GM12801 (cell line): ENCODE results near the gene NGB.

Source experiments
- CTCF ChIP-seq: IDR thresholded peaks from one replicate; pipeline ENCODE4 v1.5.1; 2011; ENCODE audit warnings: control low read depth; ENCODE audit not compliant: insufficient read length; ENCODE audit errors: extremely low read depth

Gene NGB

GRCh38 chr14:77305696-77306095 lies 34.7 kb upstream of the NGB start:
- TF ChIP-seq CTCF = no peak

GRCh38 chr14:77303417-77304156 lies 32.6 kb upstream of the NGB start:
- no peak for TF ChIP-seq CTCF

GRCh38 chr14:77302926-77303325 lies 31.9 kb upstream of the NGB start:
- TF ChIP-seq CTCF = no peak

GRCh38 chr14:77301103-77301502 lies 30.1 kb upstream of the NGB start:
- no peak for TF ChIP-seq CTCF

- TF ChIP-seq CTCF = no peak
Observed at GRCh38 chr14:77299771-77300170, 28.8 kb upstream of the NGB start.

GRCh38 chr14:77296906-77297305 lies 25.9 kb upstream of the NGB start:
- TF ChIP-seq CTCF = no peak

GRCh38 chr14:77296155-77296554 lies 25.1 kb upstream of the NGB start:
- no peak for TF ChIP-seq CTCF
